H1 (cell line): ENCODE results near the gene RELT. TPM values are rescaled to one million over a fixed set of nuclear protein-coding genes. Genes with fewer than 3 reads are reported as not detected.

Source experiments
- SRF ChIP-seq: IDR thresholded peaks from 2 replicates; pipeline ENCODE4 v1.6.1; 2011; ENCODE audit warnings: mild to moderate bottlenecking, low read depth, low read length, moderate library complexity
- polyA plus RNA-seq, 7 experiments: library from polyadenylated mRNA; depleted of rRNA in 3 of 7; stranded (reverse) in 5 of 7; unstranded in 2 of 7; fragments of >200 nt in 5 of 7; fragments of 200-250 nt in 2 of 7; gene quantifications; 1 replicate in 5 of 7; 2 replicates in 1 of 7; 4 replicates in 1 of 7; pipeline versions ENCODE4 v1.2.1 to v1.2.3, GENCODE V29; 2011 to 2013; ENCODE audit warnings: missing spikeins in 2 of 7, mixed read lengths in 2 of 7
- total RNA-seq: library from RNA; stranded (reverse); fragmentation: NEBNext Ultra II Directional; extraction: Animal tissue kit (Norgen Biotek cat#: 25700); gene quantifications from 2 replicates; pipeline ENCODE4 v1.2.1, GENCODE V29; 2021

RELT gene
- total and polyA plus RNA-seq, 2 of the 8 experiments (the other 6 are each of a cell fraction or from before 2014, with no cell fraction given): 3.4 to 5.7 TPM

DNA sequence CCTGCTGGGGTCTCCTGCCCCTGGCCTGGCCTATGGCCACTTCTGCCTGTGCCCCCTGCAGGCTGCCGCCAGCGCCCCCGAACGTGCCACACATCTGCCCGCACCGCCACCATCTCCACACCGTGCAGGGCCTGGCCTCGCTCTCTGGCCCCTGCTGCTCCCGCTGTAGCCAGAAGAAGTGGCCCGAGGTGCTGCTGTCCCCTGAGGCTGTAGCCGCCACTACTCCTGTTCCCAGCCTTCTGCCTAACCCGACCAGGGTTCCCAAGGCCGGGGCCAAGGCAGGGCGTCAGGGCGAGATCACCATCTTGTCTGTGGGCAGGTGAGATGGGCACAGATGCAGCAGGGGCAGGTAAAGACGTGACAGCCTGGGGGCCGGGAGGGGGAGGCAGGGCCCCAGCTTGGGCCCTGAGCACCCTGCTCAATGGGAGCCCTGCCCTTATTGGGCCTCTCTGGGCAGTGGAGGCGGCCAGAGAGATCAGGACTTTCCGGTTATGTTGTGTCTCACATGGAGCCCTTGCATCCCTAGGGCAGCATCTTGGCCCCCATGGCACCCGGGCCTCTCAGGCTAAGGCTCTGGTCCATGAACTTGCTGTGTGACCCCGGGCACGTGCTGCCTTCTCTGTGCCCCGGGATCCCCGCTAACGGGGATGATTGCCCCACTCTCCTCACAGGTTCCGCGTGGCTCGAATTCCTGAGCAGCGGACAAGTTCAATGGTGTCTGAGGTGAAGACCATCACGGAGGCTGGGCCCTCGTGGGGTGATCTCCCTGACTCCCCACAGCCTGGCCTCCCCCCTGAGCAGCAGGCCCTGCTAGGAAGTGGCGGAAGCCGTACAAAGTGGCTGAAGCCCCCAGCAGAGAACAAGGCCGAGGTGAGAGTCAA is 18.5 kb downstream of the RELT start (continued):
- no peak for TF ChIP-seq SRF
